ENCODE measurements around the gene ACP1.

- TF ChIP-seq CTCF (IDR thresholded peaks at IDR 0.05; ENCODE audit: low read length) (no peak), EZH2 (IDR thresholded peaks at IDR 0.05; ENCODE audit: borderline replicate concordance, low read length) (no peak)
These were observed 40.6 kb downstream of the ACP1 start for GRCh38 chr2:305366-305765.
